HG03442 (cell line): ENCODE data around the gene APBA2.
A peak's percentile ranks its signal among the peaks of the same experiment; 100 is the strongest.

ENCODE experiments used
- ATAC-seq: cut with Tn5 transposase; IDR thresholded peaks from one replicate; pipeline ENCODE4 v1.9.1; 2021; ENCODE audit warnings: mild to moderate bottlenecking, moderate library complexity; ENCODE audit not compliant: unreplicated experiment

The APBA2 gene

GRCh38 chr15:29128671-29129070 lies 242.9 kb downstream of the APBA2 start:
- ATAC-seq: no peak

GRCh38 chr15:29129221-29129620 lies 243.4 kb downstream of the APBA2 start:
- no peak for ATAC-seq

- ATAC-seq: no peak
Measured at GRCh38 chr15:29129926-29130325, 244.2 kb downstream of the APBA2 start.

- ATAC-seq: no peak
Measured at GRCh38 chr15:29130476-29130875, 244.7 kb downstream of the APBA2 start.

GRCh38 chr15:29130951-29131839 lies 245.4 kb downstream of the APBA2 start:
- ATAC-seq: no peak

GRCh38 chr15:29131840-29132420 lies 246.2 kb downstream of the APBA2 start:
- ATAC-seq: no peak

- ATAC-seq: no peak
Measured at GRCh38 chr15:29132735-29133181, 247.0 kb downstream of the APBA2 start.

GRCh38 chr15:29133321-29133720 lies 247.5 kb downstream of the APBA2 start:
- ATAC-seq: no peak

- ATAC-seq: no peak
Measured at GRCh38 chr15:29133791-29134190, 248.0 kb downstream of the APBA2 start.

- ATAC-seq: no peak
Measured at GRCh38 chr15:29134239-29134638, 248.5 kb downstream of the APBA2 start.

- no peak for ATAC-seq
Measured at GRCh38 chr15:29134641-29135308, 249.0 kb downstream of the APBA2 start.

GRCh38 chr15:29135309-29135657 lies 249.5 kb downstream of the APBA2 start:
- ATAC-seq: no peak

- no peak for ATAC-seq
Measured at GRCh38 chr15:29135702-29136646, 250.2 kb downstream of the APBA2 start.

- ATAC-seq: no peak
Measured at GRCh38 chr15:29138260-29138659, 252.5 kb downstream of the APBA2 start.

- ATAC-seq: no peak
Measured at GRCh38 chr15:29139072-29139471, 253.3 kb downstream of the APBA2 start.

- peak; percentile 65 for ATAC-seq
Measured at GRCh38 chr15:29139540-29140459, 254.0 kb downstream of the APBA2 start.

GRCh38 chr15:29140475-29141307 lies 254.9 kb downstream of the APBA2 start:
- ATAC-seq: no peak

GRCh38 chr15:29141308-29142128 lies 255.7 kb downstream of the APBA2 start:
- no peak for ATAC-seq
